GM12891 (cell line): ENCODE measurements around the gene C8B.
A peak's percentile ranks its signal among the peaks of the same experiment; 100 is the strongest.

Experiments
- DNase-seq: peaks from one replicate; pipeline ENCODE4 v3.0.0; 2011; ENCODE audit warnings: low spot score; ENCODE audit not compliant: insufficient read length
- FAIRE-seq: peaks from 2 replicates; lab custom pipeline; 2011; peaks lifted over from hg19 to GRCh38; lab: Jason Lieb, UNC
- PAX5 ChIP-seq: IDR thresholded peaks from 2 replicates; pipeline ENCODE4 v1.6.1; 2011; ENCODE audit warnings: low read length, moderate library complexity, mild to moderate bottlenecking; ENCODE audit not compliant: insufficient read depth, severe bottlenecking
- POLR2A ChIP-seq: IDR thresholded peaks from 2 replicates; pipeline ENCODE4 v1.6.1; 2011; ENCODE audit warnings: low read depth, low read length, control low read depth
- POLR2AphosphoS5 ChIP-seq: IDR thresholded peaks from 2 replicates; pipeline ENCODE4 v1.6.1; 2011; ENCODE audit warnings: low read depth, low read length, control low read depth
- POU2F2 ChIP-seq: IDR thresholded peaks from 2 replicates; pipeline ENCODE4 v1.6.1; 2011; ENCODE audit warnings: low read depth, mild to moderate bottlenecking, control low read depth, low read length, moderate library complexity
- SPI1 ChIP-seq: IDR thresholded peaks from 2 replicates; pipeline ENCODE4 v1.6.1; 2011; ENCODE audit warnings: low read depth, low read length, control low read depth
- TAF1 ChIP-seq: IDR thresholded peaks from 2 replicates; pipeline ENCODE4 v1.6.1; 2011; ENCODE audit warnings: low read depth, low read length, control low read depth

The C8B gene

DNA sequence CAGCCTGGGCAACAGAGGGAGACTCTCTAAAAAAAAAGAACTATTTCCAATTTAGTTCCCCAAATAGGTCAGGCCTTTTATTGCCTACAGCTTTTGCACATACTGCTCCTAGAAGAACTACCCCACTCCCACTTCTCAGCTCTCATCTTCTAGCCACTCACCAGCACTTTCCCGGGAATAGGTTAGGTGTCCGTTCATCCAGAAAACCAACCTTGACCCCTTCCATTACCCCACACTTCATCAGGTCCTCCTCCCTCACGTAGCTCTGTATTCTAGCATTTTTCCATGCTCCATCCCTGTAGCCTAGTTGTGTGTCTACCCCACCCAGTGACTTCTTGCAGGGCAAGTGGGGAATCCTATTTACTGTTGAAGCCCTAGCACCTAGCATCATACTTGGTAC is 42.6 kb downstream of the C8B start:
- TF ChIP-seq SPI1 (no peak), POLR2AphosphoS5 (no peak), POLR2A (no peak), TAF1 (no peak), POU2F2 (no peak), PAX5 (no peak)
- DNase-seq (no peak), FAIRE-seq (no peak)

DNA sequence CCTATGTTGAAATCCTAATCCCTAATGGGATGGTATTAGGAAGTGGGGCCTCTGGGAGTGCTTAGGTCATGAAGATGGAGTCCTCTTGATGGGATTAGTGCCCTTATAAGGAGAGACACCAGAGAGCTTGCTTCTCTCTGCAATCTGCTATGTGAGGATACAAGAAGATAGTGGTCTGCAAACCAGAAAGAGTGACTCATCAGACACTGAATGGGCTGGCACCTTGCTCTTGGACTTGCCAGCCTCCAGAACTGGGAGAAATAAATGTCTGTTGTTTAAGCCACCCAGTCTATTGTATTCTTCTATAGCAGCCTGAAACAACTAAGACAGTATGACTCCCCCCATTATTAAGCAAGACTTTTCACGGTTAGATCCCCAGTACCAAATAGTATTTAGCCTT is 43.3 kb downstream of the C8B start:
- FAIRE-seq (no peak), DNase-seq (no peak)
- TF ChIP-seq SPI1 (no peak), PAX5 (no peak), POLR2A (no peak)

DNA sequence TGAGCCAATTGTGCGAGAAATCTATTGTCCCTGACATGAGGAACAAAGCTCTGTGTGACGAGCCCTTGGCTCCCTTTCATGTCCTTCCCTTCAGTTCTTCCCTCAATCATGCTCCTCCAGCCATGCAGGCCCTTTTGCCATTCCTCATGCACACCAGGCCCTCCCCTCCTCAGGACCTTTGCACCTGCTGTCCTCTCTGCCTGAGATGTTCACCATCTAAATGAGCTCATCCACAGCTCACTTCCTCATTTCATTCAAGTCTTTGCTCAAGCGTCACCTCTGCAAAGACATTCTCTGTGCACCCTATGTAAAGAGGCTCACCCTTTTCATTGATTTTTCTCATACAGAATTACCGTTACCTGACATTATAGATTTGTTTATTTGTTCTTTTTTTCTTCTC is 43.7 kb downstream of the C8B start:
- FAIRE-seq (no peak), DNase-seq (no peak)
- TF ChIP-seq POLR2AphosphoS5 (no peak), SPI1 (peak; percentile 92), POU2F2 (no peak), TAF1 (no peak)

DNA sequence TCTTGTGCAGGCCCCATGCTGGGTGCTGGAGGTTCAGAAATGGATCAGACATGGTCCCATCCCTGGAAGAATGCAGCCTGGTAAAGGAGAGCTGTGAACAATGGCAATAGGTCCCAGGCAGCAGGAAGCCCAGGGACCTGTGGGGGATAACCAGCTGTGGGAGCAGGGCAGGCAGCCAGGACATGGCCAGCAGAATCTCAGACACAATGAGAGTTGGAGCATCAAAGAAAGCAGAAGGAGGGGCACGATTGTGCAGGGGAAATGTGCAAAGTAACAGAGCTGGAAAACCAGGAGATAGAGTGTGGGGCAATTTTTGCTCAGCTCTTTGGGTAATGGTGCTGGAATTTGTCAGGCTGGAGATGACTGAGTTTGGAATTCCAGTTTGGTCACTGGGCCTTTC is 44.3 kb downstream of the C8B start:
- DNase-seq (no peak), FAIRE-seq (no peak)
- TF ChIP-seq POLR2A (no peak), SPI1 (no peak), POLR2AphosphoS5 (no peak), PAX5 (no peak), POU2F2 (no peak), TAF1 (no peak)

DNA sequence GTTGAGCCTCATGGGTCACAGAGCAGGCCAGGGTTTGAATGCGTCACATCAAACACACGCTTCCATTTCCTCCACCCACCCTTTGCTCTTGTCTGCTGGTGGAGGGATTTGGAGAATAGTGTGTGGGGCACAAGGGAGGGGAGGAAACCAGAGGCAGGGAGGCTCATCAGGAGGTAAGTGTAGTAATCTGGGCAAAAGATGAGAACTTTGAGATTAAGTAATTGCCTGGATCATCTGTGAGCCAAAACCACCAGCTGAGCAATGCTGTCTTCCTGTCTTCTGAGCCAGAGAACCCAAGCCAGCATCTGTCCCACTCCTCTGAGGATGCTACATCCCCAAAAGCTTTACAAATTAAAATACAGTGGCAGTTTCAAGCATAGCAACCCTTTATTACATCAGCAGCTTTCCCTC is 45.2 kb downstream of the C8B start:
- TF ChIP-seq POLR2A (no peak), POLR2AphosphoS5 (no peak), PAX5 (no peak), TAF1 (no peak), POU2F2 (no peak), SPI1 (no peak)
- DNase-seq (no peak), FAIRE-seq (no peak)

DNA sequence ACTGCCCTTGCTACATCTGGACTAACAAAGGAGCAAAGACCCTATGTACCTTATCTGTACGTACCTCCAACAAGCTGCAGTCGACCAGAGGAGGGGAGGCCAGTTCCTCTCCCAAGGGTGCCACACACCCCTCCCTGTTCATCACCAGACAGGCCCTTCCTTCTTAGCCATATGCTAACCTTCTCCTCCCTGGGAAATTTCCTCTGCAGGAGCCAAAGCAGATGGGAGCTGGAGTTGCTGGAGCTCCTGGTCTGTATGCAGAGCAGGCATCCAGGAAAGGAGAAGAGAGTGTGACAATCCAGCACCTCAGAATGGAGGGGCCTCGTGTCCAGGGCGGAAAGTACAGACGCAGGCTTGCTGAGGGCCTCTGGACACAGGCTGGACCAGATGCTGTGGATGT is 48.5 kb downstream of the C8B start:
- TF ChIP-seq SPI1: no peak
- no peak for TF ChIP-seq TAF1
- no peak for TF ChIP-seq POU2F2
- TF ChIP-seq POLR2A: no peak
- no peak for FAIRE-seq
- no peak for DNase-seq

DNA sequence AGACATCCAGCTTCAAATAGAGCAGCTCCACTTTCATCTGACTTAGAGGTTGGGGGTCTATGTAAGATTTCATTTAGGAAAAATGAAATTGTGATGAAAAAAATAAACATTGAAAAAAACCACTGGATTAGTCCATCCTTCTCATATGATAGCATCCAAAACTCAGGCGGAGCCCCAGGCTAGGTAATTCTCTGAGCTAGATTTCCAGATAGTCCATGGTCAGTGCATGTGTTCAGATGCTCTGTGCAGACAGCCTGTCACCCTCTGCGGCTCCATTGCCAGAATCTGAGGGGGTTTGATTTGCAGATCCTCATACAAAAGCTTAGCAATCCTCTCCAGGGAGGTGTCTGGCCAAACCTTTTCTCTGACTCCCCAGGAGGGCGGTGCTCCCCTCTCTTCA is 49.2 kb downstream of the C8B start:
- no peak for FAIRE-seq
- DNase-seq: no peak
- no peak for TF ChIP-seq SPI1
- TF ChIP-seq TAF1: no peak
- no peak for TF ChIP-seq PAX5
- TF ChIP-seq POLR2A: no peak
- no peak for TF ChIP-seq POLR2AphosphoS5
- TF ChIP-seq POU2F2: no peak

DNA sequence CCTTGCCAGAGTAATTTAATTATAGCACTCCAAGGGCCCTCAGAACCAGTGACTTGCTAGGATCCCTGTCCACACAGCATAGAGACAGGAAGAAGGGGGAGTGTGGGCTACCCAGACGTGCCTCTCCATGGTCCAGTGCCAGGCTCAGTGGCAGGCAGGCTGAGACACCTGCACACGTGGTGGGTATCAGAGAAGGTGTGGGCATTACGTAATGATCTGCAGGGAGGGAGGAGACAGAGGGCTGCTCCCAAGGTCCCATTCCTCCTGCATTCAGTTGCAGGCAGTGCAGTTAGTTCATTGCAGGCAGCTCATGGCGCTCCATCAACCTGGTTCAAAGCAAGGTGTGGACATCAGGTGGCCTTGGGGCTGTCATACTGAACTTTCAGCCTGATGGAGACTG is 49.9 kb downstream of the C8B start:
- DNase-seq (no peak), FAIRE-seq (no peak)
- TF ChIP-seq POU2F2 (no peak), SPI1 (no peak), POLR2AphosphoS5 (no peak), POLR2A (no peak), TAF1 (no peak), PAX5 (no peak)

DNA sequence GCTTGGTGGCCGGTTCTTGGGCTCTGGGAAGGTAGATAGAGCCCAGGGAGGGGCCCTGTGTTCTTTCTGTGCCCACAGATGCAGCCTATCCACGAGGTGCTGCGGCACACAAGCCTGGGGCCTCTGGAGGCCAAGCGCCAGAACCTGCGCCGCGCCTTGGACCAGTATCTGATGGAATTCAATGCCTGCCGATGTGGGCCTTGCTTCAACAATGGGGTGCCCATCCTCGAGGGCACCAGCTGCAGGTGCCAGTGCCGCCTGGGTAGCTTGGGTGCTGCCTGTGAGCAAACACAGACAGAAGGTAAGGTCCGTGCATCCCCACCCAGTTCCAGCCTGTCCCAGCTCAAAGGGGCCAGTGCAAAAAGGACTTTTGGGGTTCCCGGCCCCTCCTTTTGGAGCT is 53.5 kb downstream of the C8B start:
- FAIRE-seq: no peak
- TF ChIP-seq POU2F2: no peak
- TF ChIP-seq POLR2AphosphoS5: no peak
- TF ChIP-seq PAX5: no peak
- TF ChIP-seq TAF1: no peak
- TF ChIP-seq POLR2A: no peak

DNA sequence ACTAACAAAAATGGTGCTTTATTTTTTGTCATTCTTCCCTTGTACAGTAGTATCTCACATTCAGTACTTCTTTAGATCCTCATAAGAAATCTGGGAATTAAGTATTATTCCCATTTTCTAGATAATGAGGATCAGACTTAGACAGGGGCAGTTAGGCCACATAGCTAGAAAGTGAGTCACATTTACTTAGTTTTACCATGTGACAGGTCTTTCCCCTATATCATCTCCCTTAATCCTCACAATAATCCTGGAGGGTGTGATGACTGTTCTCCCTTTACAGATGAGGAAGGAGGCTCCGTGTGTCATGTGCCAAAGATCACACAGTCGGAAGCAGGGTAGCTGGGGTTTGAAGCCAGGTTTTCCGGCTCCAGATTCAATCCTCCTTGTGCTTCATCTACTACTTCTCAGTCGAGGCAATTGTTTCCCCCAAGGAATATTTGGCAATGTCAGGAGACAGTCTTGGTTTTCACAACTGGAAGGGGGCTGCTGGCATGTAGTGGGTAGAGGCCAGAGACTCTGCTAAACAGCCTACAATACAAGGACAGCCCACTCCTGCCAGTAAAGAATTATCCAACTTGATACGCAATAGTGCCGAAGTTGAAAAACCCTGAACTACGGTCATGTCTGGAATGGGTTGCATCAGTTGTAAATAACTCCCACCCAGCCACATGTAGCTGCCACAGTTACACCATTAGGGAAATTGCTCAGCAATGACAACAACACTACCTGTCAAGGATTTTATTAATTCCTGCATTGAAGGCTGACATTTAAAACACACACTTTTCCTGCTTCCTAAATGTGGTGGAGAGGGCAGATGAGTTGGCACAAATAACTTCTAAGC is 54.5 kb downstream of the C8B start:
- TF ChIP-seq POLR2AphosphoS5 (no peak), PAX5 (no peak), TAF1 (no peak), POLR2A (no peak), POU2F2 (no peak), SPI1 (no peak)
- no peak for DNase-seq
- FAIRE-seq: no peak

More for the DNA sequence above, 53.5 kb downstream of the C8B start:
- DNase-seq: no peak
